Parathyroid adenoma (tissue), 2 donors: Measurements from ENCODE around the gene TRPT1.

Source experiments
- H2AFZ ChIP-seq: fragments of 300-600 bp; sonication (generic); one replicate; pipeline ENCODE4 v1.7.0; 2017; ENCODE audit warnings: antibody characterized with exemption, mild to moderate bottlenecking
- H3K27ac ChIP-seq: fragments of 300-600 bp; sonication (generic); one replicate; pipeline ENCODE4 v1.7.0; 2017
- H3K27me3 ChIP-seq: fragments of 300-600 bp; sonication (generic); one replicate; pipeline ENCODE4 v1.7.0; 2017; ENCODE audit warnings: low read length; ENCODE audit not compliant: control insufficient read depth, insufficient read depth
- H3K36me3 ChIP-seq: fragments of 300-600 bp; sonication (generic); one replicate; pipeline ENCODE4 v1.7.0; 2017; ENCODE audit warnings: low read length; ENCODE audit not compliant: control insufficient read depth, insufficient read depth
- H3K4me1 ChIP-seq: fragments of 300-600 bp; sonication (generic); one replicate; pipeline ENCODE4 v1.7.0; 2017; ENCODE audit warnings: control low read depth
- H3K4me2 ChIP-seq: fragments of 300-600 bp; sonication (generic); one replicate; pipeline ENCODE4 v1.7.0; 2017; ENCODE audit warnings: low read length
- H3K4me3 ChIP-seq: fragments of 300-600 bp; sonication (generic); one replicate; pipeline ENCODE4 v1.7.0; 2017; ENCODE audit warnings: low read depth, low read length
- H3K79me2 ChIP-seq: fragments of 300-600 bp; sonication (generic); one replicate; pipeline ENCODE4 v1.7.0; 2017; ENCODE audit warnings: control low read depth
- H3K9ac ChIP-seq: fragments of 300-600 bp; sonication (generic); one replicate; pipeline ENCODE4 v1.7.0; 2017; ENCODE audit warnings: mild to moderate bottlenecking
- H3K9me3 ChIP-seq: fragments of 300-600 bp; sonication (generic); one replicate; pipeline ENCODE4 v1.7.0; 2017; ENCODE audit warnings: low read length; ENCODE audit not compliant: control insufficient read depth
- TF ChIP-seq, protein P1 (sequence below): fragments of 300-600 bp; sonication (generic); IDR thresholded peaks from one replicate; pipeline ENCODE4 v1.7.0; 2017; ENCODE audit warnings: antibody characterized with exemption, mild to moderate bottlenecking
- donor health status: primary hyperparathyroidism.

Gene TRPT1

GRCh38 chr11:64178951-64179639 is 46.9 kb downstream of the TRPT1 start:
- no peaks in the 10 kb centered on the region for H3K36me3 ChIP-seq
- TF ChIP-seq, protein P1, sequence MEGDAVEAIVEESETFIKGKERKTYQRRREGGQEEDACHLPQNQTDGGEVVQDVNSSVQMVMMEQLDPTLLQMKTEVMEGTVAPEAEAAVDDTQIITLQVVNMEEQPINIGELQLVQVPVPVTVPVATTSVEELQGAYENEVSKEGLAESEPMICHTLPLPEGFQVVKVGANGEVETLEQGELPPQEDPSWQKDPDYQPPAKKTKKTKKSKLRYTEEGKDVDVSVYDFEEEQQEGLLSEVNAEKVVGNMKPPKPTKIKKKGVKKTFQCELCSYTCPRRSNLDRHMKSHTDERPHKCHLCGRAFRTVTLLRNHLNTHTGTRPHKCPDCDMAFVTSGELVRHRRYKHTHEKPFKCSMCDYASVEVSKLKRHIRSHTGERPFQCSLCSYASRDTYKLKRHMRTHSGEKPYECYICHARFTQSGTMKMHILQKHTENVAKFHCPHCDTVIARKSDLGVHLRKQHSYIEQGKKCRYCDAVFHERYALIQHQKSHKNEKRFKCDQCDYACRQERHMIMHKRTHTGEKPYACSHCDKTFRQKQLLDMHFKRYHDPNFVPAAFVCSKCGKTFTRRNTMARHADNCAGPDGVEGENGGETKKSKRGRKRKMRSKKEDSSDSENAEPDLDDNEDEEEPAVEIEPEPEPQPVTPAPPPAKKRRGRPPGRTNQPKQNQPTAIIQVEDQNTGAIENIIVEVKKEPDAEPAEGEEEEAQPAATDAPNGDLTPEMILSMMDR: no peak
- H3K27me3 ChIP-seq: no peaks in the 10 kb centered on the region
- H3K27ac ChIP-seq: no peak overlapping the region
- peaks cover 4% of the 10 kb centered on the region for H3K4me1 ChIP-seq
- no peak overlapping the region for H3K4me3 ChIP-seq
- no peaks in the 10 kb centered on the region for H3K9me3 ChIP-seq
- no peak overlapping the region for H3K4me2 ChIP-seq
- H2AFZ ChIP-seq: no peak overlapping the region
- no peak overlapping the region for H3K9ac ChIP-seq
- H3K79me2 ChIP-seq: no peaks in the 10 kb centered on the region

DNA sequence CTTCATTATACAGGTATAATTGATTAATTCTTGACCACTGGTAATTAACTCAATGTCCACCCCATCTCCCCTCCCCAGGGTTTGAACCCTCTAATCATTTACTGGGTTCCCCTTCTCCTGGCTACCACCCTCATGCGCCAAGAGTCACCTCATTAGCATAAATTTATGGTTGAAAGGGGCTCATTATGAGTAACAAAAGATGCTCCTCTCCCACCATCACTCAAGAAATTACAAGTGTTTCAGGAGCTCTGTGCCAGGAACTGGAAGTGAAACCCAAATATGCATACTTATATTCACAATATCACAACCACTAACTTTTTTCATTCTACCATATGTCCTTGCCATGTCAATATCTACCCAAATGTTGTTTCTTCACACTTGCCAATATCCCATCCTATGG is 47.8 kb downstream of the TRPT1 start:
- Histone ChIP-seq H3K36me3 (no peaks in the 10 kb centered on the region), H3K27ac (no peak overlapping the region), H2AFZ (no peak overlapping the region), H3K9ac (no peak overlapping the region), H3K27me3 (no peaks in the 10 kb centered on the region), H3K9me3 (no peaks in the 10 kb centered on the region), H3K79me2 (no peaks in the 10 kb centered on the region), H3K4me2 (no peak overlapping the region), H3K4me1 (peaks cover 4% of the 10 kb centered on the region), H3K4me3 (no peak overlapping the region)
- TF ChIP-seq, protein P1: no peak

GRCh38 chr11:64176751-64177150 is 49.2 kb downstream of the TRPT1 start:
- Histone ChIP-seq H2AFZ (no peak overlapping the region), H3K4me3 (no peak overlapping the region), H3K36me3 (no peaks in the 10 kb centered on the region), H3K27me3 (no peaks in the 10 kb centered on the region), H3K9me3 (no peaks in the 10 kb centered on the region), H3K4me2 (no peak overlapping the region), H3K4me1 (peaks cover 4% of the 10 kb centered on the region), H3K9ac (no peak overlapping the region), H3K27ac (no peak overlapping the region), H3K79me2 (no peaks in the 10 kb centered on the region)
- TF ChIP-seq, protein P1: no peak
